PFSK-1 (cell line): ENCODE results near the gene C1orf105.

Experiments
- FOXP2 ChIP-seq: optimal IDR thresholded peaks from 2 replicates; pipeline ENCODE3; 2011; ENCODE audit warnings: borderline replicate concordance, control low read depth, inconsistent platforms; ENCODE audit not compliant: insufficient read depth; ENCODE audit errors: extremely low read length, extremely low read depth
- POLR2AphosphoS5 ChIP-seq: IDR thresholded peaks from 2 replicates; pipeline ENCODE4 v1.6.1; 2012; ENCODE audit warnings: low read depth, mild to moderate bottlenecking, control low read depth, low read length, moderate library complexity
- SIN3A ChIP-seq: IDR thresholded peaks from 2 replicates; pipeline ENCODE4 v1.6.1; 2012; ENCODE audit warnings: mild to moderate bottlenecking, low read length, moderate library complexity, borderline replicate concordance; ENCODE audit not compliant: insufficient read depth
- TAF1 ChIP-seq: IDR thresholded peaks from 2 replicates; pipeline ENCODE4 v1.6.1; 2012; ENCODE audit warnings: low read length, control low read depth, borderline replicate concordance; ENCODE audit not compliant: insufficient read depth
- TF ChIP-seq, protein P1 (sequence below), 2 experiments: IDR thresholded peaks; 2 replicates each; pipeline versions ENCODE4 v1.6.1 to v1.8.0; 2011 to 2012; ENCODE audit warnings: low read depth in 2 of 2, low read length in 2 of 2, control low read depth in 1 of 2, inconsistent platforms in 1 of 2, mild to moderate bottlenecking in 1 of 2, moderate library complexity in 1 of 2; ENCODE audit not compliant: insufficient read depth in 1 of 2

Gene C1orf105

GRCh38 chr1:172457479-172458130, 37.1 kb downstream of the C1orf105 start:
- TF ChIP-seq POLR2AphosphoS5 (no peak), SIN3A (no peak), TAF1 (no peak), FOXP2 (no peak)

DNA sequence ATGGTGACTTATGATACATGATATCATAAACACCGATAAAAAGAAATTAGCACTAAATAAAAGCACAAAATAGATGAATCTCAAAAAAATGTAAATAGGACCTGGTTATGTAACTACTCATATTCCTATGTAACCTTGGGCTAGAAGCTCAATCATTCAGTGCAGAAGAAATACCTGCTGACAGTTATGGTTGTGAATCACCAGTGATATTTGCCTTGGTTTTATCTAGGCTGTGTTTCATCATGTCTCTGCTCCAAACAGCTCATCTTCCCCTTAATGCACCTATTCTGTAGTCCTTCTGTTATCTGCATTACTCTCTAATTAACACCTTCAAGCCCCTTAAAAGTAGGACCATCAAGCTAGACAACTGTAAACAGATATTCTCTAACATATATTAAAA, 39.7 kb downstream of the C1orf105 start:
- TF ChIP-seq SIN3A (no peak), FOXP2 (no peak), POLR2AphosphoS5 (no peak), TAF1 (no peak)
- TF ChIP-seq, protein P1, sequence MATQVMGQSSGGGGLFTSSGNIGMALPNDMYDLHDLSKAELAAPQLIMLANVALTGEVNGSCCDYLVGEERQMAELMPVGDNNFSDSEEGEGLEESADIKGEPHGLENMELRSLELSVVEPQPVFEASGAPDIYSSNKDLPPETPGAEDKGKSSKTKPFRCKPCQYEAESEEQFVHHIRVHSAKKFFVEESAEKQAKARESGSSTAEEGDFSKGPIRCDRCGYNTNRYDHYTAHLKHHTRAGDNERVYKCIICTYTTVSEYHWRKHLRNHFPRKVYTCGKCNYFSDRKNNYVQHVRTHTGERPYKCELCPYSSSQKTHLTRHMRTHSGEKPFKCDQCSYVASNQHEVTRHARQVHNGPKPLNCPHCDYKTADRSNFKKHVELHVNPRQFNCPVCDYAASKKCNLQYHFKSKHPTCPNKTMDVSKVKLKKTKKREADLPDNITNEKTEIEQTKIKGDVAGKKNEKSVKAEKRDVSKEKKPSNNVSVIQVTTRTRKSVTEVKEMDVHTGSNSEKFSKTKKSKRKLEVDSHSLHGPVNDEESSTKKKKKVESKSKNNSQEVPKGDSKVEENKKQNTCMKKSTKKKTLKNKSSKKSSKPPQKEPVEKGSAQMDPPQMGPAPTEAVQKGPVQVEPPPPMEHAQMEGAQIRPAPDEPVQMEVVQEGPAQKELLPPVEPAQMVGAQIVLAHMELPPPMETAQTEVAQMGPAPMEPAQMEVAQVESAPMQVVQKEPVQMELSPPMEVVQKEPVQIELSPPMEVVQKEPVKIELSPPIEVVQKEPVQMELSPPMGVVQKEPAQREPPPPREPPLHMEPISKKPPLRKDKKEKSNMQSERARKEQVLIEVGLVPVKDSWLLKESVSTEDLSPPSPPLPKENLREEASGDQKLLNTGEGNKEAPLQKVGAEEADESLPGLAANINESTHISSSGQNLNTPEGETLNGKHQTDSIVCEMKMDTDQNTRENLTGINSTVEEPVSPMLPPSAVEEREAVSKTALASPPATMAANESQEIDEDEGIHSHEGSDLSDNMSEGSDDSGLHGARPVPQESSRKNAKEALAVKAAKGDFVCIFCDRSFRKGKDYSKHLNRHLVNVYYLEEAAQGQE (IDR thresholded peaks at IDR 0.05; ENCODE audit: insufficient read depth in 1 of 2, low read depth in 2 of 2, low read length in 2 of 2): no peak

- TF ChIP-seq SIN3A (no peak), FOXP2 (no peak), TAF1 (no peak), POLR2AphosphoS5 (0 out of 2 replicates have a peak, but pooled peaks have one; percentile 19)
- TF ChIP-seq, protein P1 (IDR thresholded peaks at IDR 0.05; ENCODE audit: insufficient read depth in 1 of 2, low read depth in 2 of 2, low read length in 2 of 2): peak in 1 of 2 experiments; percentile 26; a peak in 1 of 4 replicates
Observed at GRCh38 chr1:172460887-172461315, 40.4 kb downstream of the C1orf105 start.

GRCh38 chr1:172465617-172466016, 45.1 kb downstream of the C1orf105 start:
- TF ChIP-seq TAF1: no peak
- TF ChIP-seq FOXP2: no peak
- TF ChIP-seq, protein P1 (IDR thresholded peaks at IDR 0.05; ENCODE audit: insufficient read depth in 1 of 2, low read depth in 2 of 2, low read length in 2 of 2): no peak
- TF ChIP-seq POLR2AphosphoS5: no peak
- TF ChIP-seq SIN3A: no peak

GRCh38 chr1:172466795-172467407, 46.4 kb downstream of the C1orf105 start:
- TF ChIP-seq FOXP2 (no peak), TAF1 (no peak), POLR2AphosphoS5 (no peak), SIN3A (no peak)
- TF ChIP-seq, protein P1 (IDR thresholded peaks at IDR 0.05; ENCODE audit: insufficient read depth in 1 of 2, low read depth in 2 of 2, low read length in 2 of 2): no peak
